ENCODE data around the gene ADAD2. TPM values are rescaled to one million over a fixed set of nuclear protein-coding genes. Genes with fewer than 3 reads are reported as not detected.

Gene ADAD2
- total and polyA plus RNA-seq, 9 of the 15 experiments (the other 6 are each of a cell fraction or from before 2014, with no cell fraction given) = 0.07 TPM; not detected in 8

- no peak for TF ChIP-seq ZNF518B (CRISPR knock-in tag; IDR thresholded peaks at IDR 0.05)
- no peak for TF ChIP-seq FOXP4 (CRISPR knock-in tag; IDR thresholded peaks at IDR 0.05; ENCODE audit: borderline replicate concordance)
- peak; percentile 49; the same call in 1 of the 2 replicates for TF ChIP-seq CC2D1A (IDR thresholded peaks at IDR 0.05)
- TF ChIP-seq TAF15 (IDR thresholded peaks at IDR 0.05; ENCODE audit: low read depth, low read length) = no peak
- no peak for TF ChIP-seq NR2C2 (CRISPR knock-in tag; IDR thresholded peaks at IDR 0.05)
- peak; percentile 90 for TF ChIP-seq NR2C2 (tag; IDR thresholded peaks at IDR 0.05)
- peak; percentile 24; the same call in 1 of the 2 replicates for TF ChIP-seq ARID2 (IDR thresholded peaks at IDR 0.05)
- no peak for TF ChIP-seq LARP7 (IDR thresholded peaks at IDR 0.05)
- no peak for TF ChIP-seq HMG20B (CRISPR knock-in tag; IDR thresholded peaks at IDR 0.05)
- TF ChIP-seq CUX1 (CRISPR knock-in tag; IDR thresholded peaks at IDR 0.05) = no peak
- TF ChIP-seq TEAD2 (tag; IDR thresholded peaks at IDR 0.05) = no peak
- no peak for TF ChIP-seq ZNF668 (CRISPR knock-in tag; IDR thresholded peaks at IDR 0.05)
- TF ChIP-seq POLR2AphosphoS5 (IDR thresholded peaks at IDR 0.05; ENCODE audit: control insufficient read depth, insufficient read depth, low read depth, low read length) = peak; percentile 76
- no peak for TF ChIP-seq HNRNPK (IDR thresholded peaks at IDR 0.05; ENCODE audit: low read depth, low read length, poor library complexity, severe bottlenecking)
- peak; percentile 38 for TF ChIP-seq ZFX (CRISPR knock-in tag; IDR thresholded peaks at IDR 0.05)
- TF ChIP-seq MYNN (IDR thresholded peaks at IDR 0.05) = 0 out of 2 replicates have a peak, but pooled peaks have one; percentile 27
- no peak for TF ChIP-seq MYNN (CRISPR knock-in tag; IDR thresholded peaks at IDR 0.05)
- no peak for TF ChIP-seq CSDE1 (IDR thresholded peaks at IDR 0.05)
Measured at GRCh38 chr16:84186685-84187437, 4.1 kb upstream of the ADAD2 start, which contains the start of gene TAF1C (continued).

Measured in K562 (cell line).